ENCODE data around the gene AHSP.
"Not testable (repeated sequence)": the region's sequence is repeated elsewhere in the genome, so short reads cannot be mapped to it uniquely, and the experiment has no call there.

The AHSP gene

GRCh38 chr16:31501226-31501965 is 26.3 kb upstream of the AHSP start:
- no peak for DNase-seq

GRCh38 chr16:31501966-31502348 is 25.7 kb upstream of the AHSP start:
- no peak for DNase-seq

- DNase-seq: no peak
These were observed 24.7 kb upstream of the AHSP start for GRCh38 chr16:31502981-31503380.

DNA sequence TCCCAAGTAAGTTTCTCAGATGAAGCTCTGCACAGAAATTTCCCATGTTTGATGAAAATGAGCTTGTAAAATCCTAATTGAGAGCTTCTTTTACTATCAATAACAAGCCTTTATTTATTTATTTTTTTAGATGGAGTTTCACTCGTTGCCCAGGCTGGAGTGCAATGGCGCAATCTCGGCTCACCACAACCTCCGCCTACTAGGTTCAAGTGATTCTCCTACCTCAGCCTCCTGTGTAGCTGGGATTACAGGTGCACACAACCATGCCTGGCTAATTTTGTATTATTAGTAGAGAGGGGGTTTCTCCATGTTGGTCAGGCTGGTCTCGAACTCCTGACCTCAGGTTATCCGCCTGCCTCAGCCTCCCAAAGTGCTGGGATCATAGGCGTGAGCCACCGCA is 24.1 kb upstream of the AHSP start:
- not testable (repeated sequence) for DNase-seq

GRCh38 chr16:31504159-31504558 is 23.5 kb upstream of the AHSP start:
- no peak for DNase-seq

GRCh38 chr16:31505483-31505882 is 22.2 kb upstream of the AHSP start:
- DNase-seq: peak in 1 of 2 experiments; percentile 18

DNA sequence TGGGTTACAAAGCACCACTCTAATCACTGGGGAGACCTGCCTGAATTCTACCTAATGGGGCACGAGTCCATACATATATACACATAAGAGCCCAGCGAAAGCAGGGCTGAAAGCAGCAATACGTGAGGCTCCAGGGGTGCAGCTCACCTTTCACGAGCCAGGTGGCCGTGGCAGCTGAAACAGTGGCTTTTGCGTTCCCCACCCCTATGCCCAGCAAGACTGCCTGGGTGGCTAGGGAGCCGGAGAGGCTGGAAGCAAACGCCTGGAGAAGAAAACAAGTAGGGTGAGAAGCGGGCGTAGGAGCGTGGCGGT is 20.1 kb upstream of the AHSP start:
- DNase-seq: no peak

DNA sequence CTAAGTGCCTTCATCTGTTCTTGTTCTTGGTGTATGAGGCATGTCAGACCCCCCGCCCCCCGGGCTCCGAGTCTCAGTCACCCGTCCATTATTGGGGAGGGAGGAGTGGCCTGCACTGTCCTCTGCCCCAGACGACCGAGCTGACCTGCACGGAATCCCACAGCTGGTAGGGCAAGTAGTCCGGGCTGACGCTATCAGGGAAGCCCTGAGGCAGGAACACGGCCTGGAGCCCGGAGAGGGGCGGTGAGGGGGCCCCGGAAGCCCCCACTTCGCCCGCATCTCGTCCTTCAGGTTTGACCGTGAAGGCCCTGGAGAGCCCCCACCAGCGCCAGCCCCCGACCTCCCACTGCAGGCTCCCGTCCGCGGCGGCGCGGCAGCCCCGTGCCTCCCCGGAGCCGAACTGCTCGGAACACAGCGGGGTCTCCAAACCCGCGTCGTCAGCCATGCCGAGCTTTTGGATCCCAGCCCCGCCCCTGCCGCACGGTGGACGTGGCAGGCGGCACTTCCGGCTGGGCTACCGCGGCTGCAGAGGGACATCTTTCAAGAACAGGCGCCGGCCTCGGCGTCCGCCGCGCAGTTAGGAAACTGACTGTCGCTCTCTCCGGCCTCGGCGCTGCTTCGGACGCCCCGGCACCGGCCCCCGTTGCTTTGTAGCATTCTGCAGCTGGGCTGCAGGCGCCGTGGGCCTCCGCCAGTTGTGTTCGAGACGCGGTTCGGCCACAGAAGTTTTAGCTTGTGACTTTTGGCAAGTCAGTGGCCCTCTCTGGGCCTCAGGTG is 19.6 kb upstream of the AHSP start, which contains the start of gene RUSF1:
Gene RUSF1, minus strand, starts transcription at position 463 of the 777 bp plus-strand sequence. Its CDS starts 18 bp downstream, at position 445.
- peak; percentile 76 to 82 for DNase-seq

DNA sequence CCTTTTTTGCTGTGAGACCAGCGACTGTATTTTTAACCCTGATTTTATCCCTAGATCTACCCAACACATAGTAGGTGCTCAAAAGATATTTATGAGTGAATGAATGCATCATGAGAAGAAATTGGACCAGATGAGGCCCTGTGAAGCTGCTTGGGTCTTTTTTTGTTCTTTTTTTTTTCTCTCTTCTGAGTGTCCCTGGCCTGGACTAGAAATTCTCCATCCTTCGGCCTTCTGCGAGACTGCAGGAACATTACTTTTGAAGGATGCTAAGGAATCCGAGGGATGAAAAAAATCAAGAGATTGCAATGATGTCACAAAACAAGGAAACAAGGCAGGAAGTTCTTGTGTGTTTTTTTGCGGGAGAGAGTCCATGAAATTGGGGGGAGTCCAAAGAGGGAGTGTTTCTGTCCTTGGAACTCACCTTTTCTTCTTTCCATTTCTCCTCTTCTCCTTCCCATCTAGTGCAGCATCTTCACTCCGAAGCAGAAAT is 18.9 kb upstream of the AHSP start:
- DNase-seq: no peak

GRCh38 chr16:31513126-31513525 is 14.6 kb upstream of the AHSP start:
- DNase-seq: no peak

- DNase-seq: no peak
These were observed 13.8 kb upstream of the AHSP start for GRCh38 chr16:31513884-31514283.

GRCh38 chr16:31517800-31518402 is 9.8 kb upstream of the AHSP start:
- DNase-seq: no peak

- DNase-seq: no peak
These were observed 7.8 kb upstream of the AHSP start for GRCh38 chr16:31519759-31520431.

GRCh38 chr16:31521368-31521767 is 6.3 kb upstream of the AHSP start:
- DNase-seq: no peak

DNA sequence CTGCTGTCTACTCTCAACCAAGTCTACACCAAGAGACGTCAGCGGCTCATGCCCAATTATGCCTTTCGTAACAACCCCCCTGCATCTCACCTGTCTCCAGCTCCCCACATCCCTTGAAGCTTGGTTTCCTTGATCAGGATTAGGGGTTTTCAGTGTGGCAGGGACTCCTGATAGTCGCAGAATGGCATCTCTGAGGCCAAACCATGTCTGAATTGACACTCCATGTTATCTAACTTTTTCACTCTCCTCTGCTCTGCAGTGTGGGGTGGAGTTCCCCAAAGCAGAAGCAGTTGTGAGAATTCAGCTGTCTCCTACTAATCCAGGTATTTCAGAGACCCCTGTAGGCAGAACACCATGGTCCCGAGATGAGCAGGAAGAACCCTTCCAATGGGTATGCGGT is 5.6 kb upstream of the AHSP start:
- DNase-seq: no peak

DNA sequence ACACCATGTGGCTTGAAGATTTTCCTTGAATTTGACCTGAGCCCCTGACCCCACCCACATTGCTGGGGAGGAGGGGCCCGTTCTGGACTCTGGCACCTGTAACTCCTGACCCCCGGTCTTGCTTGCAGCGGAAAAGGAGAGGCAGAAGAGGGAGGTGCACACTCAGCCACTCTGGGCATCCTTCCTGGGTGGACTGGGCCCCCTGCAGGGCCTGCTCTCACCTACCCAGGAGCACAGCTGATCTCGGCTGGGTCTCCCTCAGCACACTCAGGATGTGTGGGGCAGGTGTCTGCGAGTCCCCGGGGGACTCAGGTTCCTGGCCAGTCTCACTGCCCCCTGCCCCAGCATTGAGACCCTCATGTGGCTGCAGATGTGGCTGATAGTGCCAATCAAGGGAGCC is 3.9 kb upstream of the AHSP start:
- not testable (repeated sequence) for DNase-seq

GRCh38 chr16:31525113-31525512 is 2.6 kb upstream of the AHSP start:
- no peak for DNase-seq

DNA sequence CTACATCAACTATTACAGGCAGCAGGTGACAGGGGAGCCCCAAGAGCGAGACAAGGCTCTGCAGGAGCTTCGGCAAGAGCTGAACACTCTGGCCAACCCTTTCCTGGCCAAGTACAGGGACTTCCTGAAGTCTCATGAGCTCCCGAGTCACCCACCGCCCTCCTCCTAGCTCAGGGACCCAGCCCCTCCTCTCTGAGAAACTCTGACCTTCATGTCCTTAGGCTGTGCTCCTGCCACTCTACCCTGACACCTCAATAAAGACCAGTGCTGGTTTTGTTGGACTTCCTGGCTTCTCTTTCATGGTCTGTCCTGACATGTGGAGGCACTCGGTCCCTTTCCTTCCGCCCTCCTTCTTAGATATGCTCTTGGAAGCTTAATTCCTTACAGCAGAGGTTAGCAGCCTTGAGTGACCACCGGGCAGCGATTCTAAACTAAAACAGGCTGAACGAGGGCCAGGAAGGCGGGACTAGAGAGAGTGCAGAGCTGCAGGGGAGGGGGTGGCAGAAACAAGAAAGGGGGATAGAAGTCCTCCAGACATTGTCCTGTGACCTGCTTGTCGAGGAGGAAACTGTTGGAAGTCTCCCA is 915 bp downstream of the AHSP start:
- no peak for DNase-seq

DNA sequence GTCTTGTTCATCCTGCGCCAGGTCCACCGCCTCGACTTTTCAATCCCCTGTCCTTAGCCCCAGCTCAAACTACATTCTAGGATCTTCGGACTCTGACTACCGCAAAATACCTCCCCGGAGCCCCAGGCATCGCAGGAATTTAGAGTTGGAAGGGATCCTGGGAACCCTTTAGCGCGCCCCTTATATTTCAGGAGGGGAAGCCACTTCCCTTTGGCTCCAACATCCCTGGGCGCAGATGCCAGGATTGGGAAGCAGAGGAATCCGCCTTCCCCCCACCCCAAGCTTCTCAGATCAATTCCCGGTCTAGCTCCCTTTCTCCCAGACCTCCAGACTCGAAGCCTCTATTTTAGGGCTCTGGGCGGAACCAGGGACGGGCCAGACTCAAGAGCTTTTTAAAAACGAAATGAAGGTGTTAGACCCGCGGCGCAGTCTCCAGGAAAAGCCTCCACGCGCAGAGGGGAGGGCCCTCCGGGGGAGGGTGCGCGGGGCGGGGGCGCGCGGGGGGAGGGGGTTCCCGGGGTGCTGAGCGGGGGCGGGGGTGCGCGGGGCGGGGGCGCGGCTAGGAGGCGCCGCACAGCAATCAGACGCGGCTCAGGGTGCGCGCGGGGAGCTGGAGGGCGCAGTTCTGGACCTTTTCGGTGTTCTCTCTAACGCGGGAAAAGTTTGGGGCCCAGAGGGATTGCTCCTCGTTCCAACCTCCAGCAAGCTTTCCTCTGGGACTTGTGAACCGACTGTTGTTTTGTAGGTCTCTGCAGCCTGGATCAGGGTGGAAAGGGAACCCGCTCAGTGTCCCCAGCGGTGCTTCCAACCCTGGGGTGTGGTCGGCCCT is 1.6 kb downstream of the AHSP start:
- no peak for DNase-seq

- DNase-seq: no peak
These were observed 2.2 kb downstream of the AHSP start for GRCh38 chr16:31529937-31530312.

- DNase-seq: no peak
These were observed 2.7 kb downstream of the AHSP start for GRCh38 chr16:31530405-31530804.

DNA sequence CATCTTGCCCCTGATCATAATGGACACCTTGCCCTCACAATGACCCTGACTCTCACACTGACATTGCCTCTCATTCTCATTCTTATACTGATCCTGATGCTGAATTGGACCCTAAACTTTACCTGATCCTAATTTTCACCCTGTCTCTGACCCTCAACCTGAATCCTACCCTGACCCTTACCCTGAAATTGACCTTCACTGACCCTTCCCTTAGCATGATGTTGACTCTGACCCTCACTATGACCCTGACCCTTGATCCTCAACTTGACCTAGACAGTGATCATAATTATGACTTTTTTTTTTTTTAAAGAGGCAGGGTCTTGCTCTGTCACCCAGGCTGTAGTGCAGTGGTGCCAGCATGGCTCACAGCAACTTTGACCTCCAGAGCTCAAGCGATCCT is 3.4 kb downstream of the AHSP start:
- no peak for DNase-seq

All from AML-193 (cell line).